NCI-H1694 (cell line): ENCODE data around the gene NEK8.
"Not testable (repeated sequence)": the region's sequence is repeated elsewhere in the genome, so short reads cannot be mapped to it uniquely, and the experiment has no call there.

Experiments used
- DNase-seq: peaks from one replicate; lab custom pipeline; 2025; lab: John Stamatoyannopoulos, UW

Gene NEK8

DNA sequence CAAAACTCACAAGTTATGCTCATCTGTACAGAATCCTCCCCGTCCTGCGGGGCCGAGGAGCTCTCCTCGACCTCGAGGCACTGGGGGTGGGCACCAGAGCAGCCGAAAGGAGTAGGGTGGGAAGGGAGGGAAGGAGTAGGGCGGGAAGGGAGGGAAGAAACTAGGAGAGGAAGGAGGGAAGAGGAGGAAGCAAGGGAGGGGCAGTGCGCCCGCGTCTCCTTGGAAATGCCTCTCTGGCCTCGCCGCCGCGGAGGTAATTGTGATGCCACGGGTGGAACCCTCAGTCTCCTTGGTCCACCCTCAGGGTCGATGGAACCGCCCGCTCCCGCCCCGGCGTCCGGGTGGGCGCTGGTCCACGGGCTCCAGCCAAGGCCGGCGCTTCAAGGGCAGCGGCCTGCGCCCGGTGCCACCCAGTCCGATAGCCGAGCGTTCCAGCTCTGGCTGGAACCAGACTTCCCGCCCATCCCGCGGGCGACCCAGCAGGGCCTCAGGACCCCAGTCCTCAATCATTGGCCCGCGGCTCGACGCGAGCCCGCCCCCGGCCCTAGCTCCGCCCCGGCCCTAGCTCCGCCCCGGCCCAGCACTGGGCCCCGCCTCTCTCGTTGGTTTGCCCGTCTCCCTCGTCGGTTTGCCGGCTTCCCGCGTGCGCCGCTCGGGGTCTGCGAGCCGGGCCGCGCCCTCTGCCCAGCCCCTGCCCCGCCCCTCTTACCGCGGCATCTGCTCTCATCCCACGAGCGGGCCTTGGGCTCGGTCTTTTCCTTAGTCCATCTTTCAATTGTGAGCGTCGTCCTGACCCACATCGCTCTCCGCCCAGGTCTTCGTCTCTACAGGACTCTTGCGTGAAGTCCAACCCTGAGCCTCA lies 17.5 kb upstream of the NEK8 start:
- peak; percentile 85 for DNase-seq

DNA sequence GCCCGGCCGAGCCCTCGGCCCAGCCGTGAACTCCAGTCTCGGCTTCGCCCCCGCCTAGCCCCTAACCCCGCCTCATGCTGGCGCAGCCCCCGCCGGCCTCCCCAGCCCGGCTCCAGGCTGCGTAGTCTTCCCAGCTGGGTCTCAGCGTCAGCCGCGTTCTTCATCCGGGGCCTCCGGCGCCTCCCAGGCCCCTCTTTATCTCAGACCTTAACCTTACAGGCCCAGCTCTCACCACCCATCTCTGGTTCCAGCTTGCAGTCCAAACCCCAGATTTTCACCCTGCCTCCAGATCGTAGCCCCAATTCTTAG lies 16.9 kb upstream of the NEK8 start, which contains the start of gene PROCA1:
Gene PROCA1 (minus strand): TSS at position 166 of the 309 bp plus-strand sequence. CDS start 228 bp downstream, outside the sequence.
- DNase-seq, result no peak

GRCh38 chr17:28712032-28712704 lies 16.4 kb upstream of the NEK8 start:
- no peak for DNase-seq

GRCh38 chr17:28712705-28713415 lies 15.7 kb upstream of the NEK8 start:
- no peak for DNase-seq

DNA sequence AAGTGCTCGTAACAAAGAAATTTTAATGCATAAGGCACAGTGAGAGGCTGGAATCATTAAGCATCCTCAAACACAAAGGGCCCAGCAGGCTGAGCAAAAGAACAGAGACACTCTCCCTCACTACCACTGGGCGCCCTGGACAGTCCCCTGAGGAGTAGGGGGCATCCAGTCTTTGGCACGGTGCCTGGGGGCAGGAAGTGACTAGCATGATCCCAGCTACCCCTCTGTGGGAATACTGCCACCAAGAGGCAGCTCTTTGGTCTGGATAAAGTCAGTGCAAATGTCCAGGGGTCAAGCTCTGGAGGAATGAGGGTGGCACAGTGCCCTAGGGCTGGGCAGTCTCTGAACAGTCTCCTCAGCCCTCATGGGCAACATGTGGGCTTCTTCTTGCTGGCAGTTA lies 14.3 kb upstream of the NEK8 start:
- no peak for DNase-seq

DNA sequence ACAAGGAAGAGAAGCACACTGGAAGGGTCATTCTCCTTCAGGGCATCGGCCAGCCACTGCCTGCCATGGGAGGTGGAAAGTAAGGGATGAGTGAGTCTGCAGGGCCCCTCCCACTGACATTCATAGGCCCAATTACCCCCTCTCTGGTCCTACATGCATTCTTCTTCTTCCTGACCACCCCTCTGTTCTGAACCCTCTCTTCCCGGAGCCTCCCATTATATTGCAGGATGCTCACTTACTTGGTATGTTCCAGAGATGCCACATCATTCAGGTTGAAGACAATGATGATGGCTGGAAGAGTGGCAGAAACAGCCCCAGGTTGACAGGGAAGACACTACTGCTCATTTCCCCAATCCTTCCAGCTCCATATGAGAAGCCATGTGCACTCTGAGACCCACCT lies 13.4 kb upstream of the NEK8 start:
- DNase-seq, result no peak

DNA sequence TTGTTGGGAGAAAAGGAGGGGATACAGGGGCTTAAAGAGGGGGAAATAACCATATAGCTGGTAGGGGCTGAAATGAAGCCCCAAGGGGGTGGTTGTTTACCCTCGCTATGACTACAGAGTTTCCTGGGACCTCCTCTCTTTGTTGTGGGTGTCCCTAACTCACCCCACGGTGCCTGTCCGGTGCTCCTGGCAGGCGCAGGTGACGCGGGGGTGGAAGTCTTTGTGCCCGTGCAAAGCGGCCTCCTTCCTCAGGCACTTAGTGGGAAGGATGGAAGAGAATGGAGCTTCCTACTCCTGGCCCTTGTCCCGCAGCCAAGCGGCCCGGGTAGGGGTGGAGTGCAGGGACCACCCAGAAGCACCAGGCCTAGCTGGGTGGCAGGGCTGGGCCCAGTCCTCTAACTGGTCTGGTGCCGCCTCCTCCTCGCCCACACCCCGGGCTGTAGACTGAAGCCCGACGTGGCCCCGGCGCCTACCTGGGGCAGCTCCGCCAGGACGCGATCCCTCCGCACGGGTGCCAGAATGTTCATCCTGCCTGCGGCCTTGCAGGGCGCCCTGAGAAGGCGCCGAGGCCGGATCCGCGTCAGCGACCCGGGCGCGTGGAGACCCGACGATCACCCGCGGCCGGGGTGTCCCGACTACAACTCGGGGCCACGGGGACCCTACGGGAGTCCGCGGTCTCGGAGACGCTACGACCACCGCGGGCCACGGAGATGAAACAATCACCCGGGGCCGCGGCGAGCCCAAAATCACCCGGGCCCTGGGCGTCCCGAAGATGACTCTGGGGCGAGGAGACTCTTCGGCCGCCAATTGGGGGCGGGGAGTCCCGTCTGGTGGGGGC lies 11.6 kb upstream of the NEK8 start:
- no peak for DNase-seq

DNA sequence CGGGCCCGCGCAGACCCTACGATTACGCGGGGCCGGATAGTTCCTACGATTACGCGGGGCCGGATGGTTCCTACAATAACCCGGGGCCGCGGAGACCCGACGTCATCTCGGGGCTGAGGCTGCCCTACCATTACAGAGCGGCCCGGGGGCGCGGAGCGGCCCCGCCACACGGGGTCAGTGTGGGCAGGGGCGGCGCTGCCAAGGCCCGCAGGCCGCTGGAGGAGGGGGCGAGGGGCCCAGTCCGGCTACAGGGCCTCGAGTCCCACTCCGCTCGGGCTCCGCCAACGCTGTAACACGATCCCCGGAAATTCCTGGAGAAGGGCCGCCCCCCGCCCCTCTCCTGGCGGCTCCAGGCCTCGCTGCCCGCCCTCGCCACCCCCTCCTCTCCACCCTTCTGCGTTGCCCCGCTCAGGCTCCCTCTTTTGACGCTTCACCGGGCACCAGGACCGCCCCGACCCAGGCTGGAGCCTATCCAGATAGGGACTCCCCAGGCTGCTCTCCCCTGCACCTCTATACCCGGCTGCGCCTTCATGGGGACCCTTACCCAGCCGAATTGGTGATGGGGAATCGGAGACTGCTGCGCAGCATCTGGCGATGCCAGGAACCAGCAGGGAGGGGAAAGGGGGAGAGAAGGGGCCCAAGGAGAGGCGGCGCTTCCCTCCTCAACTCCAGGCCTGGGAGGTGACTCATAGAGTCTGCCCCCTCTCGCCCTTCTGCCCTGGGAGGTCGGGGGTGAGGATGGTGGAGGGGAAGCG lies 10.8 kb upstream of the NEK8 start, which contains the start of gene RAB34:
Gene RAB34 (minus strand): TSS at position 291 of the 755 bp plus-strand sequence. CDS start 602 bp downstream, outside the sequence.
- peak; percentile 87 for DNase-seq

- DNase-seq, result no peak
Measured at GRCh38 chr17:28718333-28719020, 10.1 kb upstream of the NEK8 start.

GRCh38 chr17:28719021-28719433 lies 9.6 kb upstream of the NEK8 start:
- no peak for DNase-seq

DNA sequence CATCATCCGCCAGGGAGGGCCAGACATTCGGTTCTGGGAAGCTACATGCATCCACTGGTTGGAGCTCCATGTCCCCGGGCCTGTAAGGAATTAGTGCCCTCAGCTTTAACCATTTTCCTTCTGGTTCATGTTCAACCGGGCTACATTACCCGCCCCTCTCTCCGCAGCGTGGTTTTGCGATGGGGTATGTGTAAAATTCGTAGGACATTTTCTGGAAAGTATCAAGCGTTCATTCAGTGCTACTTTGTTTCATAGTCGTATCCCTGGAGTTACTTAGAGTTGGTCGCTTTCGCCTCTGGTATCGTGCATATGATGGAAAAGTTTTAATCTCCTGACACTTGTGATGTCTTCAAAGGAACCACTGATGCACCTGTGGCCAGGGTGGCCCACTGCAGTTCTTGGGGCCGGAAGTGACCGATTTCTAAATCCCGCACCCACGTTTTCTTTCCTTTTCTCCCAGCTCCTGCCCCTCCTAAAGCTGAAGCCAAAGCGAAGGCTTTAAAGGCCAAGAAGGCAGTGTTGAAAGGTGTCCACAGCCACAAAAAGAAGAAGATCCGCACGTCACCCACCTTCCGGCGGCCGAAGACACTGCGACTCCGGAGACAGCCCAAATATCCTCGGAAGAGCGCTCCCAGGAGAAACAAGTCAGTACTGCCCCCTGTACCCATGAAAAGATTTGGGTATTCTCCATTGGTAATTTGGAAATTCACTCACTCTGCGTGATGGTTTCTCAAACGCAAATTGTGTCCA lies 8.2 kb upstream of the NEK8 start:
- no peak for DNase-seq

DNA sequence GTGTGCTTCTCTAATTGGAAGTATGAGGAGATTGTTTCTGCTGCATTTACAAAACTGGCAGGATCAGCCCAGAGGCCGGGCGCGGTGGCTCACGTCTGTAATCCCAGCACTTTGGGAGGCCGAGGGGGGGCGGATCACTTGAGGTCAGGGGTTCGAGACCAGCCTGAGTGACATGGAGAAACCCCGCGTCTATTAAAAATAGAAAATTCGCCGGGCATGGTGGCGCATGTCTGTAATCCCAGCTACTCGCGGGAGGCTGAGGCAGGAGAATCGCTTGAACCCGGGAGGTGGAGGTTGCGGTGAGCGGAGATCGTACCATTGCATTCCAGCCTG lies 7.6 kb upstream of the NEK8 start:
- not testable (repeated sequence) for DNase-seq

DNA sequence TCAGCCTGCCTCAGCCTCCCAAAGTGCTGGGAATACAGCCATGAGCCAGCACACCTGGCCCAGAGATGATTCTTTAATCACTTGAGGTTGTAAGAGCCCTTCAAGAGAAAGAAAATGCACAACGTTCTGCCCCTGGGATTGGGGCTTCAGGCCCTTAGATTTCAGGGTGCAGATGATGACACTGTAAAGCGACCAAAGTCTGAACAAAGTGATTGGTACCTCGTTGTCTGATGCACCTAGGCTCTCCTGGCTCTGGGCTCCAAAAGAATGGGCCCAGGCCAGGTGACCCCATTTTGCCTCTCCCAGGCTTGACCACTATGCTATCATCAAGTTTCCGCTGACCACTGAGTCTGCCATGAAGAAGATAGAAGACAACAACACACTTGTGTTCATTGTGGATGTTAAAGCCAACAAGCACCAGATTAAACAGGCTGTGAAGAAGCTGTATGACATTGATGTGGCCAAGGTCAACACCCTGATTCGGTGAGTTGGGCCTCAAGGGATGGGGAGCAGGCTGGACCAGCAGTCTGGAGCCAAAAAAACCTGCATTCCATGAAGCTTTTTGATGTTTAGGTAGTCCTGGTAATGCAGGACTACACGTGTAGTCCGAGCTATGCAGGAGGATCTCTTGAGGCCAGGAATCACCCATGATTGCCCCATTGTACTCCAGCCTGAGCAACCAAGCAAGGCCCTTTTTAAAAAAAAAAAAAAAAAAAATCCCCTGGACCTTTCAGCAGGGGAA lies 6.0 kb upstream of the NEK8 start:
- DNase-seq, result no peak

- DNase-seq, result no peak
Measured at GRCh38 chr17:28723159-28723835, 5.3 kb upstream of the NEK8 start.

DNA sequence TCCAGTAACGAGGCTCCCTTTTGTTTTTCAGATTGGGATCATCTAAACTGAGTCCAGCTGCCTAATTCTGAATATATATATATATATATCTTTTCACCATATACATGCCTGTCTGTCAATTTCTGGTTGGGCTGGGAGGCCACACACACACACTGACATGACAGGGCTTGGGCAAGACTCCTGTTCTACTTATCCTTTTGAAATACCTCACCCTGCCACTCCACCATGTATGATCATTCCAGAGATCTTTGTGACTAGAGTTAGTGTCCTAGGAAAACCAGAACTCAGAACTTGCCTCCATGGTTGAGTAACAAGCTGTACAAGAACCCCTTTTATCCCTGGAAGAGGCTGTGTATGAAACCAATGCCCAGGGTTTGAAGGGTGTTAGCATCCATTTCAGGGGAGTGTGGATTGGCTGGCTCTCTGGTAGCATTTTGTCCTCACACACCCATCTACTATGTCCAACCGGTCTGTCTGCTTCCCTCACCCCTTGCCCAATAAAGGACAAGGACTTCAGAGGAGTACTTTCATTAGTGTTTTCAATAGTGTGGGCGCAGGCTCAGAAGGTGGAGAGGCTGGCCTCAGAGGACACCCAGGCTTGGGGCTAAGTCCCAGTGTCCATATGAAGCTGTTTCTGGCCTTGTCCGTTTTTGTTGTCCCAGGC lies 4.6 kb upstream of the NEK8 start:
- not testable (repeated sequence) for DNase-seq

DNA sequence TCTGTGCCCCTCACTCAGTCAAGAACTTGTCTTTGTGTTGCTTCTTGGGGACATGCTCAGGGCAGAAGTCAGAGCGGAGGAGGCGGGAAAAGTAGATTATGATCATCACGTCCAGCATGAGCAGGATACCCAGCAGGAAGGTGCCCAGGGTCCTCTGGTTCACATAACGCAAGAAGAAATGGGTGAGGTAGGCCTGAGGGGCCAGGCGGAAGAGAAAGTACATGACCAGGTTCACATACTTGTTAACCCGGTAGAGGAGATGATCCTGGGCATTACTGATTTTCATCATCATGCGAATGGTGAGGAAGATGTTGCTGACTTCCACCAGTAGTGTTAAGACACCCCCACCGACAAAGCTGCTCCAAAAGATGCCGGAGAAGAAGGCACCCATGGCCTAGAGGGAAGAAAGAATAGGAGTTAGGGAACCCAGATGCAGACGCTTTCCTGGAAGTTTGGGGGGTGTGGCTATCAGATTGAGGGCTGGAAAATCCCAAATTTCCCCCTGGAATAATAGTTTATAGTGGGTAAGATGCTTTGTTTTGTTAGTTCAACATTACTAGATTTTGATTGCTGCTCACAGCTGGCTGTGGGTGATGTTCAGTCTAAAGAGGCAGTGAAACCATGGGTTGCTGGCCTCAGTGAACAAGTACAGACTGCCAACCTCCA lies 4.0 kb upstream of the NEK8 start:
- DNase-seq, result no peak

DNA sequence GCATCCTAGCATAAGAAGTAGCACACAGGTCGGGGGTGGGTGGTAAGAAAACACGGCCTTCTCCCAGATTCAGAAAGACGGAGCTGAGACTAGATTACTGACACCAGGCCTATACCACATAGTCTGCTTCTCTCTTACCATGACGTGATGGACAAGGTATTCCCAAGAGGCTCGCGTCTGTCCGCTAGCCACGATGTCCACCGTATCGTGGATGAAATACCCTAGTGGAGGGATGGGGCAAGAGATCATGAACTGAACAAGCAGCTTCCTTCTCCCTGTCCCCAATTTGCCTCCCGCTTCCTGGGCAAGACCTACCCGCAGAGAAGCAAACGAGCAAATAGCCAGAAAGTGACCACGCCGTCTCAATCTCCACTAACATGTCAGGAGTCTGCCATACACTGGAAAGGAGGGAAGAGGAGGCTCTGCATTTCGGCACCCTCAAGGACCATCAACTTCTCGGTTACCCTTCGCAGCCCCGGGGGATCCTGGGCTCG lies 3.4 kb upstream of the NEK8 start:
- no peak for DNase-seq
